ENCODE results near the gene GNB3. TPM values are rescaled to one million over a fixed set of nuclear protein-coding genes. Genes with fewer than 3 reads are reported as not detected.

GNB3 gene
- total RNA-seq, 1 experiment from 2014 or later = 0.21 TPM

GRCh38 chr12:6832125-6832524 lies 8.6 kb upstream of the GNB3 start:
- in situ Hi-C loops (cut with HindIII; ENCODE audit: low pct_unique_long_range_greater_than_20kb, low sequenced_read_pairs) = no loop called here
- Histone ChIP-seq H3K4me3 (ENCODE audit: low read depth in 2 of 2, low read length in 2 of 2) (no peak overlapping the region), H3K9me3 (ENCODE audit: control insufficient read depth, insufficient read depth, low read depth, low read length) (no peaks in the 10 kb centered on the region), H3K4me1 (ENCODE audit: control insufficient read depth, insufficient read depth, low read length) (peaks cover 2% of the 10 kb centered on the region; the same call in 1 of the 2 replicates), H3K36me3 (ENCODE audit: control insufficient read depth, insufficient read depth, low read length) (no peaks in the 10 kb centered on the region), H3K27me3 (ENCODE audit: control insufficient read depth, insufficient read depth, low read length) (no peaks in the 10 kb centered on the region), H3K27ac (ENCODE audit: low read length) (no peak overlapping the region)
- ChIA-PET CTCF (no interaction called here), POLR2A (no interaction called here)
- ATAC-seq (no peak), DNase-seq (ENCODE audit: low read depth, low spot score) (no peak)
- intact Hi-C loops (cut with micrococcal nuclease; ENCODE audit: unreplicated experiment) = no loop called here
- TF ChIP-seq POLR2AphosphoS5 (IDR thresholded peaks at IDR 0.05; ENCODE audit: low read depth, low read length) = no peak
- TF ChIP-seq TCF7L2 (IDR thresholded peaks at IDR 0.05; ENCODE audit: low read depth, low read length) = no peak
- TF ChIP-seq SIN3A (IDR thresholded peaks at IDR 0.05; ENCODE audit: borderline replicate concordance, insufficient read depth, low read depth, low read length) = no peak
- TF ChIP-seq REST (IDR thresholded peaks at IDR 0.05; ENCODE audit: insufficient read depth in 1 of 2, low read depth in 2 of 2, low read length in 1 of 2) = no peak
- TF ChIP-seq CTCF (IDR thresholded peaks at IDR 0.05) = no peak
- no TSS peak for BruUV-seq (replicated peaks)

GRCh38 chr12:6833189-6833890 lies 7.4 kb upstream of the GNB3 start:
- in situ Hi-C loops (cut with HindIII; ENCODE audit: low pct_unique_long_range_greater_than_20kb, low sequenced_read_pairs) (no loop called here), intact Hi-C loops (cut with micrococcal nuclease; ENCODE audit: unreplicated experiment) (no loop called here)
- DNase-seq (ENCODE audit: low read depth, low spot score) (no peak), ATAC-seq (no peak)
- ChIA-PET POLR2A (no interaction called here), CTCF (no interaction called here)
- TF ChIP-seq REST (IDR thresholded peaks at IDR 0.05; ENCODE audit: insufficient read depth in 1 of 2, low read depth in 2 of 2, low read length in 1 of 2) = no peak
- no peak for TF ChIP-seq SIN3A (IDR thresholded peaks at IDR 0.05; ENCODE audit: borderline replicate concordance, insufficient read depth, low read depth, low read length)
- TF ChIP-seq POLR2AphosphoS5 (IDR thresholded peaks at IDR 0.05; ENCODE audit: low read depth, low read length) = no peak
- TF ChIP-seq CTCF (IDR thresholded peaks at IDR 0.05) = no peak
- no peak for TF ChIP-seq TCF7L2 (IDR thresholded peaks at IDR 0.05; ENCODE audit: low read depth, low read length)
- Histone ChIP-seq H3K36me3 (ENCODE audit: control insufficient read depth, insufficient read depth, low read length) (no peaks in the 10 kb centered on the region), H3K4me3 (ENCODE audit: low read depth in 2 of 2, low read length in 2 of 2) (no peak overlapping the region), H3K27ac (ENCODE audit: low read length) (no peak overlapping the region), H3K27me3 (ENCODE audit: control insufficient read depth, insufficient read depth, low read length) (no peaks in the 10 kb centered on the region), H3K4me1 (ENCODE audit: control insufficient read depth, insufficient read depth, low read length) (no peaks in the 10 kb centered on the region), H3K9me3 (ENCODE audit: control insufficient read depth, insufficient read depth, low read depth, low read length) (no peaks in the 10 kb centered on the region)
- no TSS peak for BruUV-seq (replicated peaks)
